ENCODE data around the gene USP10.

- TF ChIP-seq CTCF (IDR thresholded peaks at IDR 0.05; ENCODE audit: insufficient read depth, low read depth, low read length) (no peak), EZH2 (IDR thresholded peaks at IDR 0.05; ENCODE audit: insufficient read depth, low read length) (no peak)
Measured at GRCh38 chr16:84689111-84689510, 10.7 kb upstream of the USP10 start.
